Activated CD8-positive, alpha-beta T cell treated with anti-CD3 and anti-CD28 coated beads for 36 hours (primary cell): ENCODE measurements around the gene KLHL41. TPM values are rescaled to one million over a fixed set of nuclear protein-coding genes. Genes with fewer than 3 reads are reported as not detected.

Source experiments
- ATAC-seq: fragments of 200-7000 bp; cut with Tn5 transposase; one replicate; pipeline ENCODE4 v1.10.0; 2021; ENCODE audit warnings: mild to moderate bottlenecking, moderate library complexity
- CTCF ChIA-PET: fragments of 350-600 bp; sonication (Branson Sonifier 250); formaldehyde crosslinking; loops from one replicate; lab custom pipeline; 2021; ENCODE audit warnings: antibody characterized with exemption; lab: Charles Lee
- POLR2A ChIA-PET: fragments of 350-600 bp; sonication (Branson Sonifier 250); formaldehyde crosslinking; loops from one replicate; lab custom pipeline; 2021; ENCODE audit warnings: antibody characterized with exemption; lab: Charles Lee
- DNase-seq: peaks from one replicate; pipeline ENCODE4 v3.0.0-alpha.2; 2020
- H3K27ac Mint-ChIP-seq: one replicate; pipeline ENCODE4 v1.8.0; 2021; ENCODE audit warnings: mild to moderate bottlenecking, mixed read lengths
- H3K27me3 Mint-ChIP-seq: one replicate; pipeline ENCODE4 v1.8.0; 2021; ENCODE audit warnings: mixed read lengths
- H3K36me3 Mint-ChIP-seq: one replicate; pipeline ENCODE4 v1.8.0; 2021; ENCODE audit warnings: low read depth, mixed read lengths
- H3K4me1 Mint-ChIP-seq: one replicate; pipeline ENCODE4 v1.8.0; 2021; ENCODE audit warnings: low read depth, mixed read lengths
- H3K4me3 Mint-ChIP-seq: one replicate; pipeline ENCODE4 v1.8.0; 2021; ENCODE audit warnings: mild to moderate bottlenecking, moderate library complexity, mixed read lengths
- H3K9me3 Mint-ChIP-seq: one replicate; pipeline ENCODE4 v1.8.0; 2021; ENCODE audit warnings: mixed read lengths
- CTCF ChIP-seq: fragments of 200-600 bp; IDR thresholded peaks from one replicate; pipeline ENCODE4 v1.8.0; 2022; ENCODE audit warnings: antibody characterized with exemption, mild to moderate bottlenecking
- intact Hi-C: fragments of 100-400 bp; cut with micrococcal nuclease; formaldehyde crosslinking; loops from one replicate; pipeline ENCODE4 v1.10.0; 2022
- total RNA-seq, 2 experiments: library from RNA; stranded (reverse); gene quantifications; one replicate each; pipeline ENCODE4 v1.2.3, GENCODE V29; 2021

KLHL41 gene
- total RNA-seq, 2 experiments from 2014 or later: 0.34 TPM; not detected in 1

- ChIA-PET POLR2A (no interaction called here), CTCF (no interaction called here)
- Mint-ChIP-seq H3K4me1 (peaks cover 8% of the 10 kb centered on the region), H3K36me3 (peaks cover 7% of the 10 kb centered on the region), H3K27ac (no peak overlapping the region), H3K9me3 (no peaks in the 10 kb centered on the region), H3K27me3 (no peaks in the 10 kb centered on the region), H3K4me3 (no peak overlapping the region)
- intact Hi-C loops: no loop called here
- ATAC-seq: no peak
- DNase-seq: no peak
- TF ChIP-seq CTCF: no peak
Observed at GRCh38 chr2:169504651-169505050, 4.9 kb upstream of the KLHL41 start.

GRCh38 chr2:169507698-169508097, 1.8 kb upstream of the KLHL41 start:
- H3K9me3 Mint-ChIP-seq: no peaks in the 10 kb centered on the region
- H3K27ac Mint-ChIP-seq: no peak overlapping the region
- CTCF ChIA-PET: interaction anchor here (1.1 to 1.7 kb wide), 2 partner anchors 21 to 23 kb away, joined by 4 to 5 read pairs; no protein-coding TSS in a partner anchor
- ATAC-seq (peak; percentile 56), DNase-seq (no peak)
- TF ChIP-seq CTCF: no peak
- intact Hi-C loops: no loop called here
- POLR2A ChIA-PET: no interaction called here
- H3K4me3 Mint-ChIP-seq: no peak overlapping the region
- H3K27me3 Mint-ChIP-seq: no peaks in the 10 kb centered on the region
- H3K4me1 Mint-ChIP-seq: peaks cover 8% of the 10 kb centered on the region
- peaks cover 7% of the 10 kb centered on the region for H3K36me3 Mint-ChIP-seq

- no peak for ATAC-seq
- H3K4me1 Mint-ChIP-seq: peaks cover 8% of the 10 kb centered on the region
- ChIA-PET POLR2A (no interaction called here), CTCF (no interaction called here)
- H3K27me3 Mint-ChIP-seq: no peaks in the 10 kb centered on the region
- DNase-seq: no peak
- intact Hi-C loops: no loop called here
- no peak for TF ChIP-seq CTCF
- peaks cover 4% of the 10 kb centered on the region for H3K36me3 Mint-ChIP-seq
- no peak overlapping the region for H3K27ac Mint-ChIP-seq
- no peak overlapping the region for H3K4me3 Mint-ChIP-seq
- no peaks in the 10 kb centered on the region for H3K9me3 Mint-ChIP-seq
Observed at GRCh38 chr2:169509955-169510354, 453 bp downstream of the KLHL41 start.

- DNase-seq: no peak
- no peak for ATAC-seq
- peaks cover under 1% of the 10 kb centered on the region for H3K36me3 Mint-ChIP-seq
- no peak overlapping the region for H3K27ac Mint-ChIP-seq
- H3K4me1 Mint-ChIP-seq: peaks cover 8% of the 10 kb centered on the region
- H3K9me3 Mint-ChIP-seq: no peaks in the 10 kb centered on the region
- ChIA-PET CTCF (no interaction called here), POLR2A (no interaction called here)
- no peaks in the 10 kb centered on the region for H3K27me3 Mint-ChIP-seq
- intact Hi-C loops: no loop called here
- TF ChIP-seq CTCF: no peak
- no peak overlapping the region for H3K4me3 Mint-ChIP-seq
Observed at GRCh38 chr2:169510496-169510895, 994 bp downstream of the KLHL41 start.

GRCh38 chr2:169511818-169512217, 2.3 kb downstream of the KLHL41 start:
- Mint-ChIP-seq H3K4me3 (no peak overlapping the region), H3K27ac (no peak overlapping the region), H3K36me3 (no peaks in the 10 kb centered on the region), H3K27me3 (no peaks in the 10 kb centered on the region), H3K9me3 (no peaks in the 10 kb centered on the region), H3K4me1 (peaks cover 8% of the 10 kb centered on the region)
- POLR2A ChIA-PET: no interaction called here
- intact Hi-C loops: no loop called here
- CTCF ChIA-PET: interaction anchor here (1.0 kb wide), 1 partner anchor 16 kb away, joined by 3 read pairs; no protein-coding TSS in a partner anchor
- DNase-seq (no peak), ATAC-seq (no peak)
- TF ChIP-seq CTCF: no peak
